ENCODE measurements around the gene ZNF827. TPM values are rescaled to one million over a fixed set of nuclear protein-coding genes. Genes with fewer than 3 reads are reported as not detected.

The ZNF827 gene
- total RNA-seq, 1 experiment from 2014 or later, result 22.4 TPM

GRCh38 chr4:145822581-145822980, 116.0 kb downstream of the ZNF827 start:
- POLR2A ChIA-PET (ENCODE audit: unreplicated experiment), result no interaction called here
- no peaks in the 10 kb centered on the region for H3K9me2 ChIP-seq (ENCODE audit: insufficient read depth)
- CTCF ChIA-PET, result no interaction called here
- H3K4me3 ChIP-seq, result no peak overlapping the region
- no peaks in the 10 kb centered on the region for H3K4me1 ChIP-seq (replicated peaks; ENCODE audit: insufficient read depth)
- no peak overlapping the region for H3K4me2 ChIP-seq
- intact Hi-C loops (cut with micrococcal nuclease; ENCODE audit: unreplicated experiment), result no loop called here
- no peaks in the 10 kb centered on the region for H3K27me3 ChIP-seq (ENCODE audit: insufficient read depth, low read depth)
- BruUV-seq (replicated peaks), result no TSS peak
- H3F3A ChIP-seq (ENCODE audit: insufficient read depth, low read depth), result no peaks in the 10 kb centered on the region
- H2AFZ ChIP-seq, result no peak overlapping the region
- no peak overlapping the region for H3K27ac ChIP-seq
- no peaks in the 10 kb centered on the region for H3K9me3 ChIP-seq (ENCODE audit: insufficient read depth, low read depth)
- no peak for DNase-seq
- no peaks in the 10 kb centered on the region for H3K36me3 ChIP-seq (ENCODE audit: low read depth)
- TF ChIP-seq, protein P1, sequence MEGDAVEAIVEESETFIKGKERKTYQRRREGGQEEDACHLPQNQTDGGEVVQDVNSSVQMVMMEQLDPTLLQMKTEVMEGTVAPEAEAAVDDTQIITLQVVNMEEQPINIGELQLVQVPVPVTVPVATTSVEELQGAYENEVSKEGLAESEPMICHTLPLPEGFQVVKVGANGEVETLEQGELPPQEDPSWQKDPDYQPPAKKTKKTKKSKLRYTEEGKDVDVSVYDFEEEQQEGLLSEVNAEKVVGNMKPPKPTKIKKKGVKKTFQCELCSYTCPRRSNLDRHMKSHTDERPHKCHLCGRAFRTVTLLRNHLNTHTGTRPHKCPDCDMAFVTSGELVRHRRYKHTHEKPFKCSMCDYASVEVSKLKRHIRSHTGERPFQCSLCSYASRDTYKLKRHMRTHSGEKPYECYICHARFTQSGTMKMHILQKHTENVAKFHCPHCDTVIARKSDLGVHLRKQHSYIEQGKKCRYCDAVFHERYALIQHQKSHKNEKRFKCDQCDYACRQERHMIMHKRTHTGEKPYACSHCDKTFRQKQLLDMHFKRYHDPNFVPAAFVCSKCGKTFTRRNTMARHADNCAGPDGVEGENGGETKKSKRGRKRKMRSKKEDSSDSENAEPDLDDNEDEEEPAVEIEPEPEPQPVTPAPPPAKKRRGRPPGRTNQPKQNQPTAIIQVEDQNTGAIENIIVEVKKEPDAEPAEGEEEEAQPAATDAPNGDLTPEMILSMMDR (conservative IDR thresholded peaks at IDR 0.05), result no peak
- no peak for TF ChIP-seq EZH2 (IDR thresholded peaks at IDR 0.05; ENCODE audit: low read depth)
- H3K79me2 ChIP-seq (ENCODE audit: low read depth), result no peaks in the 10 kb centered on the region
- no peaks in the 10 kb centered on the region for H4K20me1 ChIP-seq (ENCODE audit: insufficient read depth)

GRCh38 chr4:145822181-145822580, 116.4 kb downstream of the ZNF827 start:
- no peaks in the 10 kb centered on the region for H3K79me2 ChIP-seq (ENCODE audit: low read depth)
- H3K9me3 ChIP-seq (ENCODE audit: insufficient read depth, low read depth), result no peaks in the 10 kb centered on the region
- ChIA-PET CTCF (no interaction called here), POLR2A (ENCODE audit: unreplicated experiment) (no interaction called here)
- H3K36me3 ChIP-seq (ENCODE audit: low read depth), result no peaks in the 10 kb centered on the region
- no peak overlapping the region for H3K27ac ChIP-seq
- no peak for DNase-seq
- intact Hi-C loops (cut with micrococcal nuclease; ENCODE audit: unreplicated experiment), result no loop called here
- no peak overlapping the region for H3K4me2 ChIP-seq
- BruUV-seq (replicated peaks), result no TSS peak
- no peaks in the 10 kb centered on the region for H3K9me2 ChIP-seq (ENCODE audit: insufficient read depth)
- no peaks in the 10 kb centered on the region for H3K4me1 ChIP-seq (replicated peaks; ENCODE audit: insufficient read depth)
- H3F3A ChIP-seq (ENCODE audit: insufficient read depth, low read depth), result no peaks in the 10 kb centered on the region
- H3K27me3 ChIP-seq (ENCODE audit: insufficient read depth, low read depth), result no peaks in the 10 kb centered on the region
- H3K4me3 ChIP-seq, result no peak overlapping the region
- no peak overlapping the region for H2AFZ ChIP-seq
- no peaks in the 10 kb centered on the region for H4K20me1 ChIP-seq (ENCODE audit: insufficient read depth)
- no peak for TF ChIP-seq EZH2 (IDR thresholded peaks at IDR 0.05; ENCODE audit: low read depth)
- TF ChIP-seq, protein P1 (conservative IDR thresholded peaks at IDR 0.05), result no peak

DNA sequence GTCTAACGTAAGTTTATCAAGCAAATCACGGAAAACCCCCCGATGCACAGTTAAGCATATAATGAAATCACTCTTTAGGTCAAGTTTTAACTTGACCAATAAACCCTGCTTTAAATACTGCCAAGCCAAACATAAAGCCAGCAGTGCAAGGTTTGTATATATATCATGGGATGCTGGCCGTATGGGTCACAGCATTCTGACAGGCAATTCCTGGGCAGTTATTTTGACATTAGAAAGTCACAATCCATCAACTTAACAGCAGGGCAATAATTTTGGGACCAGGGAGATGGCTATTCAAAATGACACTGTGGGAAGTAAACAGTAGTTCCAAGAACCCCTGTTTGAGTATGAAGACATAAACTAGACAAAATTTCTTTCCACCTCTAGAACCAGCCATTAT, 116.9 kb downstream of the ZNF827 start:
- no peaks in the 10 kb centered on the region for H3K4me1 ChIP-seq (replicated peaks; ENCODE audit: insufficient read depth)
- intact Hi-C loops (cut with micrococcal nuclease; ENCODE audit: unreplicated experiment), result no loop called here
- H3K9me3 ChIP-seq (ENCODE audit: insufficient read depth, low read depth), result no peaks in the 10 kb centered on the region
- CTCF ChIA-PET, result no interaction called here
- H4K20me1 ChIP-seq (ENCODE audit: insufficient read depth), result no peaks in the 10 kb centered on the region
- H3K9me2 ChIP-seq (ENCODE audit: insufficient read depth), result no peaks in the 10 kb centered on the region
- no peak overlapping the region for H3K27ac ChIP-seq
- POLR2A ChIA-PET (ENCODE audit: unreplicated experiment), result no interaction called here
- no peaks in the 10 kb centered on the region for H3K79me2 ChIP-seq (ENCODE audit: low read depth)
- H3K4me2 ChIP-seq, result no peak overlapping the region
- no peaks in the 10 kb centered on the region for H3F3A ChIP-seq (ENCODE audit: insufficient read depth, low read depth)
- DNase-seq, result no peak
- no peak overlapping the region for H3K4me3 ChIP-seq
- H3K36me3 ChIP-seq (ENCODE audit: low read depth), result no peaks in the 10 kb centered on the region
- H2AFZ ChIP-seq, result no peak overlapping the region
- H3K27me3 ChIP-seq (ENCODE audit: insufficient read depth, low read depth), result no peaks in the 10 kb centered on the region
- TF ChIP-seq EZH2 (IDR thresholded peaks at IDR 0.05; ENCODE audit: low read depth), result no peak
- TF ChIP-seq, protein P1 (conservative IDR thresholded peaks at IDR 0.05), result no peak
- BruUV-seq (replicated peaks), result no TSS peak
